Effector CD8-positive, alpha-beta T cell (primary cell): Measurements from ENCODE around the gene SAXO2.
"Not testable (repeated sequence)": the region's sequence is repeated elsewhere in the genome, so short reads cannot be mapped to it uniquely, and the experiment has no call there.

Experiments
- DNase-seq: peaks from one replicate; lab custom pipeline; 2025; lab: John Stamatoyannopoulos, UW

Gene SAXO2

GRCh38 chr15:82286475-82286874 lies 23.9 kb downstream of the SAXO2 start:
- not testable (repeated sequence) for DNase-seq

DNA sequence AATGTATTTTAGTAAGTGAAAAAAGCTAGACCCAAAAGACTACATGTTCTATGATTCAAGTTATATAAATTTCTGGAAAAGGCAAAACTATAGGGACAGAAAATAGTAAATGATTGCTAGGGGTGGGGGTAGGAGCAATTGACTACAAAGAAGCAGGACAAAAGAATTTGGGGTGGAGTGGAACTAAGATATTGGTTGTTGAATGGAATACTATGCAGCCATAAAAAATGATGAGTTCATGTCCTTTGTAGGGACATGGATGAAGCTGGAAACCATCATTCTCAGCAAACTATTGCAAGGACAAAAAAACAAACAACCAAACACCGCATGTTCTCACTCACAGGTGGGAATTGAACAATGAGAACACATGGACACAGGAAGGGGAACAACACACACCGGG lies 25.6 kb downstream of the SAXO2 start:
- DNase-seq = not testable (repeated sequence)

- no peak for DNase-seq
Observed at GRCh38 chr15:82292271-82292670, 29.7 kb downstream of the SAXO2 start.

- no peak for DNase-seq
Observed at GRCh38 chr15:82294061-82294690, 31.6 kb downstream of the SAXO2 start.

- no peak for DNase-seq
Observed at GRCh38 chr15:82297546-82297945, 34.9 kb downstream of the SAXO2 start.

- no peak for DNase-seq
Observed at GRCh38 chr15:82298032-82298431, 35.4 kb downstream of the SAXO2 start.

DNA sequence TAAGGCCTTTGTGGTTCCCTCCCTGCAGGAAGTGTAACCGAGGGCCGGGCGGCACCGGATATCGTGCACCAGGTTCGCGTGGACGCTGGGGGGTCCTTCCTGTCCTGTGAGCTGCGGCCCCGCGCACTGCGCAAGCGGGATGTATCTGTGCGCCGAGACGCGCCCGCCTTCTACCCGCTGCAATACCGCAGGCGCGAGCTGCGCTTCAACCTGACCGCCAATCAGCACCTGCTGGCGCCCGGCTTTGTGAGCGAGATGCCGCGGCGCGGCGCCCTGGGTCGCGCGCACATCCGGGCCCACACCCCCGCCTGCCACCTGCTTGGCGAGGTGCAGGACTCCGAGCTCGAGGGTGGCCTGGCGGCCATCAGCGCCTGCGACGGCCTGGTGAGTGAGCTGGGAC lies 35.9 kb downstream of the SAXO2 start:
- no peak for DNase-seq

- not testable (repeated sequence) for DNase-seq
Observed at GRCh38 chr15:82299511-82299914, 36.9 kb downstream of the SAXO2 start.

DNA sequence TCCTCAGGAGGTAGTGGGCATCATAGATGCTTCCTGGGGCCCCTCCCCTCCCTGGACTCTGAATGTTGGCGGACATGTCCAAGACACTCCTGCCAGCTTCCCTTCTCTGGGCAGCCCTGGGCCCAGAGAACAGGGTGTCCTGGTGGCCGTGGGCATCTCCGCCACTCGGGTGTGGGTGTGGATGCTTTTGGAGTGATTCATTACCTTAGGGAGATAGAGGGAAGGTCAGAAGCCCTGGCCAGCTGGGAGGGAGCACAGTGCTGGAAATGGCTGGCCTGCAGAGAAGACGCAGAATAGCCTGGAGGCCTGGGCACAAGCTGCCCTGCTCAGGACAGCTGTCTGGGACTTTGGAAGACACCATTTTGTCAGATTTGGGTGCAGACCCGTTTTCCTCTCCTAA lies 37.7 kb downstream of the SAXO2 start:
- DNase-seq = not testable (repeated sequence)

- no peak for DNase-seq
Observed at GRCh38 chr15:82300883-82301282, 38.3 kb downstream of the SAXO2 start.

DNA sequence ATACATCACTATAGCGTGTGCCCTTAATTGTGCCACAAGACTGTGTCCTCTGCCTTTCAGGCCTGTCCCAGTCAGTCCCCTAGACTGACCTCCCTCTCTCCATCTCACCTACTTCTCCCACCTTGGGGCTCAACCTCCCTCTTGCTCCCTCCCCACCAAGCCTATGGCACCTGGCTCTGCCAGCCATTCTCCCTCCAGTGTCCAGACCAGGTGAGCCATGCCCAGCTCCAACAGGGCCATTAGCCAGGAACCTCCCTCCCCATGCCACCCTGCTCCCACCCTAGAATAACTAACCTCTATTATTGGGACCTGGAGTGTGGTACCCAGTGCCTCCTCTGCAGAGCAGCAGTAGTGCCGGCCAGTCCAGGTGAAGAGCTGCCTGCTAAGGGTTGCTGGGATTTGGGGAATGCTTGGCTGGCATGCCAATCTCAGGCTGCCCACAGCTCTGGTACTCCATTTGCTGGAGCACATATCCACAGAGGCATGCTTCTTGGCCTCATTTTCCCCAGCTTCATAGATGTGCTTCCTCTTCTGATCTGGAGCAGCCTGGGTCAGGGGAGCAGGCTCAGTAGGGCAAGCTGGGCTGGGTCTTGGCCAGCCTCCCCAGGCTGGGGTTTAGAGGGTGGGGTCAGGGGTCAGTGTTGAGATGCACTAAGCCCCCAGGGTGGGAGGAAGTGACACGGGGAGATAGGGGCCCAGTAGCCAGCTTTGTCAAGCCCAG lies 38.8 kb downstream of the SAXO2 start:
- no peak for DNase-seq

GRCh38 chr15:82303956-82304777 lies 41.5 kb downstream of the SAXO2 start:
- no peak for DNase-seq

DNA sequence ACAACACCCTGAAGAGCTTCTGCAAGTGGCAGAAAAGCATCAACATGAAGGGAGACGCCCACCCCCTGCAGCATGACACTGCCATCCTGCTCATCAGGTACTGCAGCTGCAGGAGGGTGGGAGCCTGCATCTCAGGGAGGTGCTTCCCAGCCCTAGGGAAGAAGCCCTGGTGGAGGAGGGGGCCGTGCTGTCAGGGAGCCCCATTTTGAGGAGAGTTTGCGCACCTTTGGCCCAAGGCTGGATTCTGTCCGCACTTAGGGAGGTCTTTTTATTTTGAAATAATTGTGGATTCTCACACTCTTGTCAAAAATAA lies 42.1 kb downstream of the SAXO2 start:
- DNase-seq = no peak

- DNase-seq = no peak
Observed at GRCh38 chr15:82305621-82306048, 43.0 kb downstream of the SAXO2 start.

DNA sequence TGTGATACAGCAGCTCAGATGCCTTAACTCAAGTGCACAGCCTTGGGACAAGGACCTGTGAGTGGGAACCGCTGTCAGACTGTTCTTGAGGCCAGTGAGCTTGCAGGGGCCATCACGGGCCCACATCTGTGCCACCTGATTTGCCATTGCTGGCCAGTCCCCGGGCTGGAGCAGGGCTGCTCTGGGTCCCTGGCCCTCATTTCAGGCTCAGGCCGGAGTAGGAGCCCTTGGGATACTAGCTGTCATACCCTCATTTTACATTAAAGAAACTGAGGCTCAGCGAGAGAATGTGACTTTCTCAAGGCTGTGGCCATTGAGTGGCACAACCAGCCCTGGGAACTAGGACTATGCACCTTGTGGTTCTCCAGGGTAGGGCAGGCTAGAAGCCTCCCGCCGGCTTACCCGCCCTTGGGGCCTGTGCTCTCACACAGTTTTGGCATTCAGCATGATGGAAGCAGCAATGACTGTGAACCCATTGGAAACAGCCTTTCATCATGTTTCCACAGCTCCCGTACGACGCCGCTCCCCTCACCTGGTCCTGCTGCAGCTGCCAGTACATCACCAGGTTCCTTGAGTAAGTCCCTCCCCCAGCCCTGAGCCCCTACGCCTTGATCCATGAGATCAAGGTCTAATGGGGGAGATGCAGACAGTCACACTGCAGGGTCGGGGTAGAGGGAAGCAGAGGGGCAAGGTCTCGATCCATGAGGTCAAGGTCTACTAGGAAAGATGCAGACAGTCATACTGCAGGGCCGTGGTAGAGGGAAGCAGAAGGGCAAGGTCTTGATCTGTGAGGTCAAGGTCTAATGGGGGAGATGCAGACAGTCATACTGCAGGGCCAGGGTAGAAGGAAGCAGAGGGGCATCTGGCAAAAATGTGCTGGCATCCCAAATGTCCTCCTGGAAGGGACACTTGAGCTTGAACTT lies 44.4 kb downstream of the SAXO2 start:
- DNase-seq = no peak

DNA sequence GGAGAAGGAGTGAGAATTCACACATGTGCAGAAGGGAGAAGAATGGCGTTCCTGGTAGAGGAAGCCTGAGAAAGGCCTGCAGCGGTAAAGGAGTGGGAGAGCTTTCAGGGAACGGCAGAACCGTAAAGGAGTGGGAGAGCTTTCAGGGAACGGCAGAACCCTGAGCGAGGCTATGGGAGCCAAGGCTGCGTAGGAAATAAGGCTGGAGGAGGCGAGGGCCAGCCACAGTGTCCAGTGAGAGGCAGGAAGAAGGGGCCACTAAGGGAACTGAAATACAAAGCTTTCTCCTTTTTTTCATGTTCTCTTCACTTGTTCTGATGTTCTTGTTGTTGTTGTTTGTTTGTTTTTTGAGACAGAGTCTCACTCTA lies 45.1 kb downstream of the SAXO2 start:
- DNase-seq = no peak

DNA sequence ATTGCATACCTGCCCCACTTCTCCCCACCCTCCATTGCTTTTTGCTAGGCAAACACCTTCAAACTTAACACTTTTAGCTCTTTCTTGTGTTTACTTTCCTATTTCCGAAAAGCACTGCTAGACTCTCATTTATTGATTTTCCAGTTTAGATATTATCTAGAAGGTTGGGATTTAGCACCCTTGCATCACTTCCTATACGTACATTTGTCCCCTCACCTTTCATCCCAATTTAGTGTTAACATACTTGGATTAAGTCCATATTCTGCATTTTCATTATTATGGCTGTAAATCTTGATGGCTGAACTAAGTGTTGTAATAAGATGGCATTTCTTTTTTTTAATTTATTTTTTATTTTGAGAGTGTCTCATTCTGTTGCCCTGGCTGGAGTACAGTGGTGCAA lies 47.2 kb downstream of the SAXO2 start:
- DNase-seq = no peak

DNA sequence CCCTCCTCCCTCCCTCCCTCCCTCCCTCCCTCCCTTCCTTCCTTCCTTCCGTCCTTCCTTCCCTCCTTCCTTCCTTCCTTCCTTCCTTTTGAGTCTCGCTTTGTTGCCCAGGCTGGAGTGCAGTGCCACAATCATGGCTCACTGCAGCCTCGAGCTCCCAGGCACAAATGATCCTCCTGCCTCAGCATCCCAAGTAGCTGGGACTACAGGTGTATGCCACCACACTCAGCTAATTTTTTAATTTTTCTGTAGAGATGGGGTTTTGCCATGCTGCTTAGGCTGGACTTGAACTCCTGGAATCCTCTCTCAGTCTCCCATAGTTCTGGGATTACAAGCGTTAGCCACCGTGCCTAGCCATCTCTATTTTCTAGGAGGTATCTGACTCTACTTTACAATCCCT lies 48.7 kb downstream of the SAXO2 start:
- not testable (repeated sequence) for DNase-seq

DNA sequence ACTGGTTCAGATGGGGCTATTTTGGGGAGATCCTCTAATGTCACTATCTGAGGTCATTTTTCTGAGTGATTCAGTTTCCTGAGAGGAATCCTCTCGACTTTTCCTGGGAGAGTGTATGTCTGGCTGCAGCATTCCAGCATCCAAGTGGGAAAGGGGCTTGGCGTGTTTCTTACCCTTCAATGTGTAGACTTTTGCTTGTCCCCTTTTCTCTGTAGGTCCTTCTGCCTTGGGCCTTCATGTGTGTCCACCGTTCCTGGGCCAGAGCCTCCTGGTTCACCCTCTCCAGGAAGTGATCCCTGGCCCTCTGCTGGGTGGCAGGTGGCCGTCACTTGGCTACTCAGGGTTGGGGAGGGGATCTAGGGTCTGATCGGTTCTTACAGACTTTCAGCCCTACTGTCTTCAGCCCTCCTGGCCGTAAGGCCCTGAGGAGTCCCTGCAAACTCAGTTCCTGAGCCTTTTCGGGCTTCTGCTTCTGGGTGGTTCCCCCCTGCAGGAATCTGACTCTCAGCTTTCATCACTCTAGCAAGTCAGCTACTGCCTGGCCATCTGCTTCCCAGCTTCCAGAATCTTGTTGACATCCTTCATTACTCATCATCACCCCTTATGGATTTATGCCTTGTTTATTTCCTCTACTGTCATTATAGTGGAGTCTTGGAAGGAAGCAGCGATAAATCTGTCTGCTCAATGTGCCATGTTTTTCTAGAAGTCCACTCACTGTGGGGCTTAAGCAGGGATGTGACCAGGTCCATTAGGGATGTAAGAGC lies 50.1 kb downstream of the SAXO2 start:
- no peak for DNase-seq

DNA sequence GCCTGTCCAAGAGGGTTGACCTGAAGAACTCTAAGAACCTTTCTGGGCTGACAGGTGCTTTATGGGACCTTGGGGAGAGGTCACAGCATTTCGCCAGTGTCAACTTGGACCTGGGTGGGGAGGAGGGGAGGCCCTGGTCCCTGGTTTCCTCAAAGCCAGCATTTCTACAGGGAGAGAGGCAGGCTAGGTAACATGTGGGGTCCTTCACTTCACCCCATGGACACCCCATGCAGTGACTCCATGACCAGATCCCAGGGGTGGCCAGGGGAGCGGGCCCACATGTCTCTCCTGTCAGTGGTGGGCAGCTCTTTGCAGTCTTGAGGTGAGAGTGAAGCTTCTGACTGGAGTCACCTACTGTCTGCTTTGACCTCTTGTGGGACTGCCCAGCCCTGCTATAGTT lies 50.8 kb downstream of the SAXO2 start:
- no peak for DNase-seq
